Activated CD8-positive, alpha-beta memory T cell treated with anti-CD3 and anti-CD28 coated beads for 24 hours (primary cell): Measurements from ENCODE around the gene RIMOC1.
"Not testable (repeated sequence)": the region's sequence is repeated elsewhere in the genome, so short reads cannot be mapped to it uniquely, and the experiment has no call there.

Experiments used
- DNase-seq: peaks from one replicate; pipeline ENCODE4 v3.0.0-alpha.2; 2020

The RIMOC1 gene

GRCh38 chr5:41891066-41891707 is 13.0 kb upstream of the RIMOC1 start:
- DNase-seq = no peak

- DNase-seq = no peak
Observed at GRCh38 chr5:41892031-41892430, 12.1 kb upstream of the RIMOC1 start.

GRCh38 chr5:41893074-41893851 is 10.9 kb upstream of the RIMOC1 start:
- DNase-seq = no peak

DNA sequence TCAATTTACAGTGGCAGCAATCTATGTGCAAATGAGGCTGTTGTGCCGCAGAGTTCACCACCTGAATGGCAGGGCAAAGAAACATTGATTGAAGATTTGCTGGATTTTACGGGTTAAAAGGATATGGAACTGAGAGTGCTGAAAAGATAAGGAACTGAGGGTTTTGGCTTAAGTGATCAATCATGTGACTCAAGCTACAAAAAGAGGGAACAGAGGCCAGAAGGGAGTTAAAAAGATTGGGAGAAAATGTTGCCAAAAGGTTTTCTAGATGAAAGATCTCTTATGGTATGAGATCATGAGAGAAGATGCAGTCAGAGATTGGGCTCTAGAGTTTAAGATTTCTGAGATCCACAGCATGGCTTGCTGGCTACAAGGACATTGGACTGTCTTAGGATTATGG is 7.9 kb upstream of the RIMOC1 start:
- DNase-seq = no peak

GRCh38 chr5:41903382-41903891 is 707 bp upstream of the RIMOC1 start:
- DNase-seq = no peak

DNA sequence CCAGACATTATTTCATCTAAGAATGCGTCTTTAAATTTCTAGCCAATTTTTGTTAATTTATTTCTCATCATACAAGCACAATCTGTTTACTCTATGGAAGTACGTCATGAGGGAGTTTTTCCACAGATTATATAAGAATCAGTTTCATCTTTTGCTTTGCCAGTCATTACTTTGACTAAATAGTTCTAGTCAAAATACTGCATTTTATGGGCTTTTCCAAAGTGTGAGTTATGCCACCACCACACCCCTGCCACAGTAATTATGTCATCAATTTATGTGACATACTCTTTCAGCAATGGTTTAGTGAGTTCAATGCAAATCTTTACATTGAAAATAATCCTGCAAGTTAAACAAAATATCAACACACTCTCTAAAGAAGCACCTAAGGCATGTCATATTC is 2.0 kb downstream of the RIMOC1 start:
- DNase-seq = no peak

DNA sequence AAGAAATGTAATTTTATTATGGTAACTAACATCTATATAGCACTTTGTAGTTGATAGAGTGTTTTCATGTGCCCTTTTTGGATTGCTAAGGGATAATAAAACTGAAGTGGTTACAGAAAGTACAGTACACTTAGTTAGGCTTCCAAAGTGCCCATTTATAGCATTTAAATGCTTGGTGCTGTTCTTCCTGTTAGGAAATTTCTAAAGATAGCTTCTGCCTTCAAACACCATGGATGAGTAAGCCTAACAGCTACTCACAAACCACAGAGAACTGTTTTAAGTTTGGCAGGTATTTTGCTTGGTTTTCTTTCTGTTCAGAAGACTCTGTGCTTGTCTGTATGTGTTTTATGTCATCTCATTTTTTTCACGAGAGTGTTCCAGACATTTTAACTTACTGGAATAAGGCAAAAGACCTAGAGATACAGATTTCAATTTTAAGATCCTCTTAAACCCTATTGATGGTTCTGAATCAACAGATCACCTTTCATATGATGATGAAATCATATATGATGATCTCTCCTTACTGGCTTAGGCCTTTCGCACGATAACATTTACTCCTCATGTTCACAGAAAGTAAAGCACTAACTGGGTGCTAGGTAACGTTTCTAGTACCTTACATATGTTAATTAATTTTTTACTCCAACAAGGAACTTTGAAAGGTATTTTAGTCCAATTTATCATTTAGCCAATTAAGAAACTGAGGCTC is 4.4 kb downstream of the RIMOC1 start:
- no peak for DNase-seq

DNA sequence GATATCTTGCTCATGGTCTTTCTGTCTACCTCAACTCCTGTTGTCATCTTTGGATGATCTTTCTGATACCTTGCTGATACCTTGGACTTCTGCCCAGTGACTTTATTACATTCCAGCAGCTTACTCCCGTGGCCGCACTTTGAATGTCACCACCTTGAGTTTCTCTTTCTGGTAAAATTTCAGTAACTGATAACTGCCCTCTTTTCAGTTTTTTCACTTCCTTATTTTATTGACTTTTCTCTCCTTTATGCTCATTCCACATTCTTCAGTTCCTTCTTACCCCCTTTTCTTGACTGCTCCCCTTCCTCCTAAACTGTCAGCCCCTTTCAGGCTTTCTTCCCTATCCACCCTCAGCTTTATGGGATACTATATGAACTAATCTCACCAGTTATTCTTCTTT is 14.0 kb downstream of the RIMOC1 start:
- no peak for DNase-seq

DNA sequence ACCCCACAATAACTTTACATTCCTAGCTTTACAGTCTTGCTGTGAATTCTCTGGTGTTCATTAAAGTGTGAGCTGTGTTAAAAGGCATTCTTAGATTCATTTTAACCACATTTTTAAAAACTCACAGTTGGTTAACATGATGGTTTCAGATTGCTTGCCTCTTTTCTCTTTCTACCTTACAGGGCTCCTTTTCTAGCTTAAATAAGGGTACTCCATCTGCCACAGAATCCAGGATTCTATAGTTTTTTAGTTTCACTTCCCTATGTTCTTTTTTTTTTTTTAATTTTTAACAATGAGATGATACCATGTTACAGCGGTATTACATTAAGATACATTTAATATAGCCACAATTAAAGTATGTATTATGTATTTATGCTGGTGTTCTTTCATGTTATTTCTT is 17.0 kb downstream of the RIMOC1 start:
- no peak for DNase-seq

DNA sequence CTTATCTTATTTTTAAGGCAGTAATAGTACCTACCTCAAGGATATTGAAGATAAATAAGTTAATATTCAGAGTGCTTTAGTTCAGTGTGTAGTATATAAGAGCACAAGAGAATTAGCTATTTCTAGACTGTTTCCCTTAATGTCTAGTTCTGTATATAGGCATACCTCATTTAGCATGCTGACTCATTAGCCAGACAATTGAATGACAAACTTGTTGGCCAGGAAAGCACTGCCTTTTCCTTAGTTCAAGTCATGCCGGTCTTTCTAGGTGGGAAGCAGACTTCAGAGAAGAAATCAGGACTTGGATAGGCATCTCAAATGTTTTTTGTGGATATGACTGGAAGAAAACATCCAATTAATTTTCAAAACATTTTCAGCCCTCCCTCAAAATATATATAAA is 17.7 kb downstream of the RIMOC1 start:
- DNase-seq = no peak

DNA sequence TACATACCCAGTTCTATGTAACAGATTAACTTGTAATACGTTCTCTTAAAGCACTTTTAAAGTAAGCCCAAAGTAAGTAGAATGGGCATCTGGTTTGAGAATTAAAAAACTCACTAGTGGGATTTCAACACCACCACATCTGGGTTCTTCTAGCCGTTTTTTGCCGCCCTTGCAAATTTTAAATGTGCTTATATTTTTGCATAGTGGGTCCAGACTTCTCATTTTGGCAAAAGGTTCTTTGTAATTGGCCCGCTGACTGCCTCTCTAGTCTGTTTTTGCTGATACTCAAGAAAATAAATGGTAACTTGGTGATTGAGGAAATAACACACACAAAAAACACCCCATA is 20.4 kb downstream of the RIMOC1 start:
- DNase-seq = no peak

DNA sequence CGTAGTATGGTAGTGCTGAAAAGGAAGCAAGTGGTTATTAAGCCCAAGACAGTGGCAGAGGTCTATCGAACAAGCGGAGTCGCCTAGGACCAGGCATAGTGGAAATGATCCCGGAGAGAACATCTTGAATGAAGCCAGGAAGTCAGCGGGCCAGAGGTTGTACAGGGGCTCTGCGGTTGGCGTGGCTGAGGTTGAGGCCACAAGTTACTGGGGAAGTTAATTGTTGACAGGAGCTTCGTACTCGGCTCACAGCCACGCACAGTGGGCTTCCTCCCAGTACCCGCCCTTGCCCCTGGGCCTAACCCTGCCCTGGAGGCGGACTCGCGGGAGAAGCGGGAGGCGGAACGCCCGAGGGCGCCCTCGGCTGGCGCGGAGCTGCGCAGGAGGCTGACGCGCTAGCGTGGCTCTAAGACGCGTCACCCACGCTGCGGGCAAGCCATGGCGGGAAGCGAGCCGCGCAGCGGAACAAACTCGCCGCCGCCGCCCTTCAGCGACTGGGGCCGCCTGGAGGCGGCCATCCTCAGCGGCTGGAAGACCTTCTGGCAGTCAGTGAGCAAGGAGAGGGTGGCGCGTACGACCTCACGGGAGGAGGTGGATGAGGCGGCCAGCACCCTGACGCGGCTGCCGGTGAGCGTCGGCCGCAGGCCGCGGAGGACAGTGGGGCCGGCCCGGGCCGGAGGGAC is 20.9 kb downstream of the RIMOC1 start, which contains the start of gene FBXO4:
FBXO4 (plus strand) TSS at position 410 of the 683 bp plus-strand sequence; CDS start at position 439, 29 bp downstream.
- DNase-seq = peak; percentile 94

- no peak for DNase-seq
Observed at GRCh38 chr5:41925555-41925951, 21.4 kb downstream of the RIMOC1 start.

GRCh38 chr5:41927604-41928003 is 23.5 kb downstream of the RIMOC1 start:
- no peak for DNase-seq

GRCh38 chr5:41929035-41929434 is 24.9 kb downstream of the RIMOC1 start:
- no peak for DNase-seq

DNA sequence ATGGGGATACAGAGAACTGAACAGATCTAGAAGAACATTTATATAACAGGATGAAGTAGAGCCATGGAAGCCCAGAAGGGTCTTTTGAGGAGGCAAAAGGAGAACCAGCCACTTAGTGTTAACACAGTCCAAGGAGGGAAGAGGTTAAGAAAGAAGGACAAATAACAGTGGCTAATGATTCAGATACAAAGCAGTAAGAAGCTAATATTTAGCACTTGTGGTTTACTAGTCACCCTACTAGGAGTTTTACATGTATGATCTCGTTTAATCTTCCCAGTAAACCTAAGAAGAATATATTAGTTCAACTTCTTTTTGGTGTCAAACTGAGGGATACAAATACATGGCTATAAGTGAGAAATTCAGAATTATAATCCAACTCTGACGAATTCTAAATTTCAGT is 28.6 kb downstream of the RIMOC1 start:
- no peak for DNase-seq

- no peak for DNase-seq
Observed at GRCh38 chr5:41935544-41935943, 31.4 kb downstream of the RIMOC1 start.

- no peak for DNase-seq
Observed at GRCh38 chr5:41940641-41941040, 36.5 kb downstream of the RIMOC1 start.

- DNase-seq = not testable (repeated sequence)
Observed at GRCh38 chr5:41945332-41945955, 41.3 kb downstream of the RIMOC1 start.

DNA sequence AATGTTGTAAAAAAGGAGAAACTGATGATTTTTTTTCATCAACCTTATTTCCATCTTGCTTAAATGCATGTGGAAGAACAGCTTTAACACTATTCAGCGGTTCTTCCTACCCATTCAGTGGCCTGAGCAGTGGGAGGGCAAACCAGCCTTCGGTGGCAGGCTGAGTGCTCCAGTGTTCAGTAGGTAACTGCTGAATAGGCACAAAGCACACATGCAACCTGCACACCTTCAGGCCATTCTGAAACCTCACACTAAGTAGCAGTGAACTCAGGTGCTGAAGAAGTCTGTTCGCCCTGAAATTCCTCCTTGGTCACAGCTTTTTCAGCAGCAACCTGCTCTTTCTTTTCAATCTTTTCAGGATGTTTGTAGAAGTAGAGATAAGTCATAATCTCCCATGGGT is 47.1 kb downstream of the RIMOC1 start:
- no peak for DNase-seq
